ENCODE results near the gene SAMD5.

Gene SAMD5

GRCh38 chr6:147507162-147508041 lies 1.1 kb upstream of the SAMD5 start:
- Histone ChIP-seq H3K4me1 (ENCODE audit: control insufficient read depth, insufficient read depth, low read length) (peaks cover 8% of the 10 kb centered on the region), H3K4me2 (ENCODE audit: low read length) (peak overlapping the region; percentile 100), H3K9me3 (replicated peaks; ENCODE audit: low read length) (no peaks in the 10 kb centered on the region), H3K9ac (ENCODE audit: low read depth, low read length) (peak overlapping the region; percentile 82), H3K27me3 (ENCODE audit: control insufficient read depth, insufficient read depth, low read length) (peaks cover 11% of the 10 kb centered on the region), H3K4me3 (ENCODE audit: low read length) (peak overlapping the region; percentile 95), H3K36me3 (ENCODE audit: insufficient read depth, low read length) (no peaks in the 10 kb centered on the region)

GRCh38 chr6:147508866-147509608 lies 547 bp downstream of the SAMD5 start:
- H3K9ac ChIP-seq (ENCODE audit: low read depth, low read length), result peak overlapping the region; percentile 77

GRCh38 chr6:147509891-147510290 lies 1.4 kb downstream of the SAMD5 start:
- Histone ChIP-seq H3K9ac (ENCODE audit: low read depth, low read length) (peak overlapping the region; percentile 77), H3K36me3 (ENCODE audit: insufficient read depth, low read length) (no peaks in the 10 kb centered on the region), H3K27me3 (ENCODE audit: control insufficient read depth, insufficient read depth, low read length) (peaks cover 11% of the 10 kb centered on the region), H3K4me1 (ENCODE audit: control insufficient read depth, insufficient read depth, low read length) (peaks cover 8% of the 10 kb centered on the region), H3K4me3 (ENCODE audit: low read length) (peak overlapping the region; percentile 95), H3K4me2 (ENCODE audit: low read length) (peak overlapping the region; percentile 100), H3K9me3 (replicated peaks; ENCODE audit: low read length) (no peaks in the 10 kb centered on the region)

More at GRCh38 chr6:147508866-147509608, 547 bp downstream of the SAMD5 start:
- Histone ChIP-seq H3K4me2 (ENCODE audit: low read length) (peak overlapping the region; percentile 100), H3K4me1 (ENCODE audit: control insufficient read depth, insufficient read depth, low read length) (peaks cover 8% of the 10 kb centered on the region), H3K36me3 (ENCODE audit: insufficient read depth, low read length) (no peaks in the 10 kb centered on the region), H3K27me3 (ENCODE audit: control insufficient read depth, insufficient read depth, low read length) (peaks cover 11% of the 10 kb centered on the region), H3K4me3 (ENCODE audit: low read length) (peak overlapping the region; percentile 95), H3K9me3 (replicated peaks; ENCODE audit: low read length) (no peaks in the 10 kb centered on the region)

DNA sequence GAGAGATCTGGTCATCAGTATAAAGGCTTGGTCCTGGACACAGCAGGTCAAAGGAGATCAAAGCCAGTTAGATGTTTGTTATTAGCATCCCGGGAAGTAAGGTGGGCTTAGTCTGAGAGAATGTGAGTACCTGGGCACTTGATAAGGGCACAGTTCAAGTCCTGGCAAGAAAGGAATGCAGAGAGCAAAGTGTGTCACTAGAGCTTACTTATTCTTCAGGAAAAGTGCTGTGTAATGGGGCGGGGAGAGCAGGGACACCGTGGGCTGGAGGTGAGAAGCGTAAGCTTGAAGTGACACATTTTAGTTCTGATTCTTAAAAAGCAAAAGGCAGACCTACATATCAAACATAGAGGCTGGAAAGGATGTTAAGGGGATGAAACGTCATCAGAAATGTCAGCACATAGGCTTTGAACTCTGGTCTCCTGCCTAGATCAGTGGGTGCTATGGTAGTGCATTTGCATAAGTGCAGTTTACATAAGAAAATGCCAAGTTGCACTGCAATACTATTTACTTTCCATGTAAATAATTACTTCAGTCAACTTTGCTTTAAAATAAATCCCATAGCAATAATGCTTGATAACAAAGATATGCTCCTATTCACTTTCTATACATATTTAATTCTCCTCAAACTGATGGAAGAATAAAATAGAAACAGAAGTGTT lies 2.6 kb downstream of the SAMD5 start:
- Histone ChIP-seq H3K9me3 (replicated peaks; ENCODE audit: low read length) (no peaks in the 10 kb centered on the region), H3K4me2 (ENCODE audit: low read length) (peak overlapping the region; percentile 100), H3K9ac (ENCODE audit: low read depth, low read length) (no peak overlapping the region), H3K4me1 (ENCODE audit: control insufficient read depth, insufficient read depth, low read length) (peaks cover 8% of the 10 kb centered on the region), H3K36me3 (ENCODE audit: insufficient read depth, low read length) (no peaks in the 10 kb centered on the region), H3K27me3 (ENCODE audit: control insufficient read depth, insufficient read depth, low read length) (peaks cover 11% of the 10 kb centered on the region), H3K4me3 (ENCODE audit: low read length) (peak overlapping the region; percentile 95)

DNA sequence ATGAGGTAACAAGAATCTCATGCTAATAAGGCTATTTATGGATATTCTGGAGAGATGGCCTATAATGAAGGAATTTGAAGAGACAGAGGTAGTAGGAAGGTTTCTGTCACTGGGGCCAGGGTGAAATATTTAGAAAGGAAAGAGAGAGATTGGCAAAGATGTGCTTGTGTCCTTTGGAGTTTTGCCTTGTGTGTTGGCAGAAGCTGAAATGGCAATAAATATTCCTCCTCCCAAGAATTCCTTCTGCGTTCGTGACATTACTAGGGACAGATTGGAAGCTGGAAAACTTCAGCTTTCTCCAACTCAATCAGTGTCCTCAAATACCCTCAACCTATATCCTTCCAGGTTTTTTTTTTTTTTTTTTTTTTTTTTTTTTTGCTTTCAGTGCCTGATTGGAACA lies 6.3 kb downstream of the SAMD5 start:
- no peaks in the 10 kb centered on the region for H3K4me1 ChIP-seq (ENCODE audit: control insufficient read depth, insufficient read depth, low read length)
- H3K4me3 ChIP-seq (ENCODE audit: low read length), result no peak overlapping the region
- H3K36me3 ChIP-seq (ENCODE audit: insufficient read depth, low read length), result no peaks in the 10 kb centered on the region
- H3K27me3 ChIP-seq (ENCODE audit: control insufficient read depth, insufficient read depth, low read length), result peaks cover 6% of the 10 kb centered on the region
- no peak overlapping the region for H3K9ac ChIP-seq (ENCODE audit: low read depth, low read length)
- H3K4me2 ChIP-seq (ENCODE audit: low read length), result no peak overlapping the region
- H3K9me3 ChIP-seq (replicated peaks; ENCODE audit: low read length), result no peaks in the 10 kb centered on the region

DNA sequence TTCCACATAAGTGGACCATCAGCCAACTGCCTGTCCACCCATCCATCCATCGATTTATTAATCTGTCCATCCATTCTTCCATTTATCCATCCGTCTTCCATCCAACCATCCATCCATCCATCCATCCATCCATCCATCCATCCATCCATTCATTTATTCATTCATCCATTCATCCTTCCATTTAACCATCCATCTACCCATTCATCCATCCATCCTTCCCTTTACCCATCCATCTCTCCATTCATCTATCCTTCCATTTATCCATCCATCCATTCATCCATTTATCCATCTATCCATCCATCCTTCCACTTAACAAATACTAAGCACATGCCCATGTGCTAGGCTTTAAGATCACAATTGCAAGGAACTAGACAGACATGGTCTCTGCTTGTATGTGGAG lies 6.8 kb downstream of the SAMD5 start:
- Histone ChIP-seq H3K4me1 (ENCODE audit: control insufficient read depth, insufficient read depth, low read length) (no peaks in the 10 kb centered on the region), H3K27me3 (ENCODE audit: control insufficient read depth, insufficient read depth, low read length) (peaks cover 1% of the 10 kb centered on the region), H3K4me3 (ENCODE audit: low read length) (no peak overlapping the region), H3K9me3 (replicated peaks; ENCODE audit: low read length) (no peaks in the 10 kb centered on the region), H3K36me3 (ENCODE audit: insufficient read depth, low read length) (no peaks in the 10 kb centered on the region), H3K4me2 (ENCODE audit: low read length) (no peak overlapping the region), H3K9ac (ENCODE audit: low read depth, low read length) (no peak overlapping the region)

- no peaks in the 10 kb centered on the region for H3K36me3 ChIP-seq (ENCODE audit: insufficient read depth, low read length)
- no peaks in the 10 kb centered on the region for H3K4me1 ChIP-seq (ENCODE audit: control insufficient read depth, insufficient read depth, low read length)
- H3K4me3 ChIP-seq (ENCODE audit: low read length), result no peak overlapping the region
- H3K4me2 ChIP-seq (ENCODE audit: low read length), result no peak overlapping the region
- H3K9ac ChIP-seq (ENCODE audit: low read depth, low read length), result no peak overlapping the region
- H3K9me3 ChIP-seq (replicated peaks; ENCODE audit: low read length), result no peaks in the 10 kb centered on the region
- H3K27me3 ChIP-seq (ENCODE audit: control insufficient read depth, insufficient read depth, low read length), result no peaks in the 10 kb centered on the region
Observed at GRCh38 chr6:147522597-147522996, 14.1 kb downstream of the SAMD5 start.

GRCh38 chr6:147525519-147526209 lies 17.2 kb downstream of the SAMD5 start:
- Histone ChIP-seq H3K27me3 (ENCODE audit: control insufficient read depth, insufficient read depth, low read length) (no peaks in the 10 kb centered on the region), H3K9me3 (replicated peaks; ENCODE audit: low read length) (no peaks in the 10 kb centered on the region), H3K4me3 (ENCODE audit: low read length) (no peak overlapping the region), H3K36me3 (ENCODE audit: insufficient read depth, low read length) (no peaks in the 10 kb centered on the region), H3K4me2 (ENCODE audit: low read length) (no peak overlapping the region), H3K9ac (ENCODE audit: low read depth, low read length) (no peak overlapping the region), H3K4me1 (ENCODE audit: control insufficient read depth, insufficient read depth, low read length) (no peaks in the 10 kb centered on the region)

- Histone ChIP-seq H3K4me2 (ENCODE audit: low read length) (no peak overlapping the region), H3K4me1 (ENCODE audit: control insufficient read depth, insufficient read depth, low read length) (no peaks in the 10 kb centered on the region), H3K27me3 (ENCODE audit: control insufficient read depth, insufficient read depth, low read length) (no peaks in the 10 kb centered on the region), H3K36me3 (ENCODE audit: insufficient read depth, low read length) (no peaks in the 10 kb centered on the region), H3K9ac (ENCODE audit: low read depth, low read length) (no peak overlapping the region), H3K4me3 (ENCODE audit: low read length) (no peak overlapping the region), H3K9me3 (replicated peaks; ENCODE audit: low read length) (no peaks in the 10 kb centered on the region)
Observed at GRCh38 chr6:147527197-147527596, 18.7 kb downstream of the SAMD5 start.

GRCh38 chr6:147528511-147529145 lies 20.1 kb downstream of the SAMD5 start:
- no peaks in the 10 kb centered on the region for H3K27me3 ChIP-seq (ENCODE audit: control insufficient read depth, insufficient read depth, low read length)
- no peak overlapping the region for H3K4me2 ChIP-seq (ENCODE audit: low read length)
- H3K4me3 ChIP-seq (ENCODE audit: low read length), result no peak overlapping the region
- H3K4me1 ChIP-seq (ENCODE audit: control insufficient read depth, insufficient read depth, low read length), result no peaks in the 10 kb centered on the region
- no peak overlapping the region for H3K9ac ChIP-seq (ENCODE audit: low read depth, low read length)
- no peaks in the 10 kb centered on the region for H3K36me3 ChIP-seq (ENCODE audit: insufficient read depth, low read length)
- H3K9me3 ChIP-seq (replicated peaks; ENCODE audit: low read length), result no peaks in the 10 kb centered on the region
